ENCODE measurements around the gene TRMT61A.

DNA sequence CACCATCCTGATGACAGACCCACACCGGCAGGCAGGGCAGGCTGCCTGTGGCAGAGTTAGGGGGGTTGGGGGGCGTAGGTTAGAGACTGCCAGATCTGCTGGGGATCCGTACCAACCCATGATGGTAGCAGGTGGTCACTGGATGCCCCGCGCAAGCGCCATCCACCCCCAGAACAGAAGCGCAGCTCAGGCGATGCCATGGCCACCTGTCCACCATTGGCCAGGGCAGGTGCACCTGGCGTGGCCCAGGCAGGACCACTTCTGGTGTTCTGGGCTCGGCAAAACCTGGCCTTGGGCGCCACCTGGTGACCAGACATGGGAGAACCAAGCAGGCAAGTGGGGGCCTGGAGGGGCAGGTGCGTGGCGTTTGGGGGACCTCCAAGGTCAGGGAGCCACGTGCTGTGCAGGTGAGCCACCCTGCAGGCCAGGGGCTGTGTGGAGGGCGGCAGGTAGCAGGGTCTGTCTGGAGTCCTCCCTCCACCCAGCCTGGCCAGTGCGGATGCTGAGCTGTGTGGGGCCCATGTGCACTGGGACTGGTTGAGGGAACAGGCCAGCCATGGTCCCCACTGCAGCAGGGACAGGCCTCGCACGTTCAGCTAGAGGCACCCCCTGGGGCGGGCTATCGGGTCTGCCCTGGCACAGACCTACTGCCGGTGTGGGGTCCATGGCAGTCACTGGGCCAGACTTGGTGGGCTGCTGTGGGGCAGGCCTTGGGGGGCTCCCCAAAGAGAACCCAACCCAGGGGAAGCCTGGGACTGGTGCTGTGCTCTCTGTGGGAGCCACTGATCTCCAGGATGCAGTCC lies 17.9 kb downstream of the TRMT61A start:
- TF ChIP-seq EZH2 (IDR thresholded peaks at IDR 0.05) (no peak), POLR2AphosphoS5 (IDR thresholded peaks at IDR 0.05; ENCODE audit: borderline replicate concordance, low read depth, low read length) (no peak), FOXP2 (optimal IDR thresholded peaks at IDR 0.05; ENCODE audit: control extremely low read depth, extremely low read length, insufficient read depth) (no peak)

Measured in SK-N-MC (cell line).